ENCODE measurements around the gene SNRNP40. TPM values are rescaled to one million over a fixed set of nuclear protein-coding genes. Genes with fewer than 3 reads are reported as not detected.

Gene SNRNP40
- total and polyA plus RNA-seq, 10 of the 15 experiments (the other 5 are each of a cell fraction or from before 2014, with no cell fraction given) = 34.9 to 212 (median 115) TPM

DNA sequence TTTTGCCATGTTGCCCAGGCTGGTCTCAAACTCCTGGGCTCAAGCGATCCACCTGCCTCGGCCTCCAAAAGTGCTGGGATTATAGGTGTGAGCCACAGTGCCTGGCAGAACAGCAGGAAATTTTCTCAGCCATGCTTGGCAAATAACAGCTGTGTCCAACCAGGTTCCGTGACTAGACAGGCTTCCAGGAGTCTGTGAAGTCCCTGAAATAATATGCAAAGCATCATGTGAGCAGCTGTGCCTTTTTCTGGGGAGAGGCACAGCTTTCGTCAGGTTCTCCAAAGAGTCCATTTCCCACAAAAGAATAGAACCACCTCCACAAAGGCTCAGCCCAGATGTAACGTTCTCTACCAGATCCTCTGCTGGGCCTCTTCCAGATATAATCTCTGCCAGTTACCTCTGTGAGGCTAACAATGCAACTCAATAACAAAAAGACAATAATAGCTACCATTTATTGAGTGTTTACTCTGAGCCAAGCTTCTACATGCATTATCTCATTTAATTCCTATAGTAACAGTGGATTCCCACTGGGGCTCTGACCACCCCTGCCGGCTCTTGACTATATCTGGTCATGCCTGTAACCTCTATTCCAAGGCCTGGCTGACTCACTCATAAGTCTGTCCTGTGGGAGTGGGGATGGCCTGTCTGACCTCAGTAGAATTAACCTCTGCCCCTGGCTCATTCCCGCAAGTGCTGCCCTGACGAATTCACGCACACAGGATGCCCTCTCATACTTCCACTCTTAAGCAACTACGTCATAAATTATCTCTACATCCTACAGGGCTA lies 52.9 kb downstream of the SNRNP40 start (continued):
- TF ChIP-seq, protein P1, sequence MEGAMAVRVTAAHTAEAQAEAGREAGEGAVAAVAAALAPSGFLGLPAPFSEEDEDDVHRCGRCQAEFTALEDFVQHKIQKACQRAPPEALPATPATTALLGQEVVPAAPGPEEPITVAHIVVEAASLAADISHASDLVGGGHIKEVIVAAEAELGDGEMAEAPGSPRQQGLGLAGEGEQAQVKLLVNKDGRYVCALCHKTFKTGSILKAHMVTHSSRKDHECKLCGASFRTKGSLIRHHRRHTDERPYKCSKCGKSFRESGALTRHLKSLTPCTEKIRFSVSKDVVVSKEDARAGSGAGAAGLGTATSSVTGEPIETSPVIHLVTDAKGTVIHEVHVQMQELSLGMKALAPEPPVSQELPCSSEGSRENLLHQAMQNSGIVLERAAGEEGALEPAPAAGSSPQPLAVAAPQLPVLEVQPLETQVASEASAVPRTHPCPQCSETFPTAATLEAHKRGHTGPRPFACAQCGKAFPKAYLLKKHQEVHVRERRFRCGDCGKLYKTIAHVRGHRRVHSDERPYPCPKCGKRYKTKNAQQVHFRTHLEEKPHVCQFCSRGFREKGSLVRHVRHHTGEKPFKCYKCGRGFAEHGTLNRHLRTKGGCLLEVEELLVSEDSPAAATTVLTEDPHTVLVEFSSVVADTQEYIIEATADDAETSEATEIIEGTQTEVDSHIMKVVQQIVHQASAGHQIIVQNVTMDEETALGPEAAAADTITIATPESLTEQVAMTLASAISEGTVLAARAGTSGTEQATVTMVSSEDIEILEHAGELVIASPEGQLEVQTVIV (IDR thresholded peaks at IDR 0.05; ENCODE audit: borderline replicate concordance, partially characterized antibody) = no peak
- TF ChIP-seq RUNX3 (IDR thresholded peaks at IDR 0.05; ENCODE audit: low read length) = no peak

DNA sequence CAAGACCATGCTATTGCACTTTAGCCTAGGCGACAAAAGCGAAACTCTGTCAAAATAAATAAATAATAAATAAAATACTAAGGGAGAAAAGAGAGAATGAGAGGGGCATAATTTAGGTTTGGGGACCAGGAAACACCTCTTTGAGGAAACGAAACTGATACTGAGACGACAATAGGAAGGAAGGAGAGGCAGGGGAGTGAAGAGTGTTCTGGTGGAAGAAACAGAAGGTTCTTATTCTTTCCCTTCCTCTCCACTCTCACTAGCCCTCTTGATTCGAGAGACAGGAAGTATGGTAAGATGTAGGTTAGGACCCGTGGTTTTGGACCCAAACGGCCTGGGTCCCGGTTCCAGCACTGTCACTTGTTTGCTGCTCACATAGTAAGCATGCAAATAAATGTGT lies 55.3 kb downstream of the SNRNP40 start:
- H4K20me1 ChIP-seq (ENCODE audit: control insufficient read depth, insufficient read depth) = no peaks in the 10 kb centered on the region
- no peaks in the 10 kb centered on the region for H3K4me1 ChIP-seq (ENCODE audit: control insufficient read depth, insufficient read depth, low read length)
- H3K79me2 ChIP-seq (ENCODE audit: control insufficient read depth, insufficient read depth, low read length) = no peaks in the 10 kb centered on the region
- no peak overlapping the region for H3K4me3 ChIP-seq
- no peaks in the 10 kb centered on the region for H3K36me3 ChIP-seq (ENCODE audit: control insufficient read depth in 2 of 2, insufficient read depth in 2 of 2, low read length in 1 of 2)
- DNase-seq (ENCODE audit: low read depth, low spot score) (no peak), ATAC-seq (no peak), FAIRE-seq (no peak)
- SMC1A ChIA-PET (ENCODE audit: uncharacterized antibody, unreplicated experiment) = no interaction called here
- intact Hi-C loops (cut with micrococcal nuclease; ENCODE audit: unreplicated experiment) (no loop called here), in situ Hi-C loops (cut with MboI) (no loop called here)
- H2AFZ ChIP-seq (ENCODE audit: control insufficient read depth, low read depth, low read length) = no peak overlapping the region
- no peaks in the 10 kb centered on the region for H3K9me3 ChIP-seq (replicated peaks; ENCODE audit: control insufficient read depth, insufficient read depth, low read length)
- no peak overlapping the region for H3K4me2 ChIP-seq (ENCODE audit: control insufficient read depth, insufficient read depth)
- POLR2A ChIA-PET = no interaction called here
- CTCF ChIA-PET = no interaction called here
- BruUV-seq (replicated peaks) = no TSS peak
- H3K9ac ChIP-seq (ENCODE audit: control insufficient read depth, insufficient read depth, low read length) = no peak overlapping the region
- RAD21 ChIA-PET (ENCODE audit: unreplicated experiment) = no interaction called here
- TF ChIP-seq ZNF207 (IDR thresholded peaks at IDR 0.05; ENCODE audit: borderline replicate concordance) (no peak), STAT1 (conservative IDR thresholded peaks at IDR 0.05) (no peak), STAT3 (IDR thresholded peaks at IDR 0.05; ENCODE audit: low read depth, low read length) (no peak), EED (IDR thresholded peaks at IDR 0.05; ENCODE audit: low read depth) (no peak), ZNF24 (IDR thresholded peaks at IDR 0.05) (no peak), BMI1 (IDR thresholded peaks at IDR 0.05; ENCODE audit: borderline replicate concordance) (no peak), TCF12 (IDR thresholded peaks at IDR 0.05; ENCODE audit: low read depth, low read length) (no peak), NFXL1 (IDR thresholded peaks at IDR 0.05; ENCODE audit: borderline replicate concordance) (no peak), HDGF (IDR thresholded peaks at IDR 0.05) (no peak), NR2C2 (IDR thresholded peaks at IDR 0.05; ENCODE audit: borderline replicate concordance, control insufficient read depth, insufficient read length, low read depth) (no peak), TCF3 (IDR thresholded peaks at IDR 0.05; ENCODE audit: borderline replicate concordance, insufficient read depth, low read depth, low read length) (no peak), SP1 (IDR thresholded peaks at IDR 0.05; ENCODE audit: low read depth, low read length) (no peak)
- TF ChIP-seq, protein P2, sequence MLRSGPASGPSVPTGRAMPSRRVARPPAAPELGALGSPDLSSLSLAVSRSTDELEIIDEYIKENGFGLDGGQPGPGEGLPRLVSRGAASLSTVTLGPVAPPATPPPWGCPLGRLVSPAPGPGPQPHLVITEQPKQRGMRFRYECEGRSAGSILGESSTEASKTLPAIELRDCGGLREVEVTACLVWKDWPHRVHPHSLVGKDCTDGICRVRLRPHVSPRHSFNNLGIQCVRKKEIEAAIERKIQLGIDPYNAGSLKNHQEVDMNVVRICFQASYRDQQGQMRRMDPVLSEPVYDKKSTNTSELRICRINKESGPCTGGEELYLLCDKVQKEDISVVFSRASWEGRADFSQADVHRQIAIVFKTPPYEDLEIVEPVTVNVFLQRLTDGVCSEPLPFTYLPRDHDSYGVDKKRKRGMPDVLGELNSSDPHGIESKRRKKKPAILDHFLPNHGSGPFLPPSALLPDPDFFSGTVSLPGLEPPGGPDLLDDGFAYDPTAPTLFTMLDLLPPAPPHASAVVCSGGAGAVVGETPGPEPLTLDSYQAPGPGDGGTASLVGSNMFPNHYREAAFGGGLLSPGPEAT (IDR thresholded peaks at IDR 0.05; ENCODE audit: low read depth) = no peak
- TF ChIP-seq, protein P3, sequence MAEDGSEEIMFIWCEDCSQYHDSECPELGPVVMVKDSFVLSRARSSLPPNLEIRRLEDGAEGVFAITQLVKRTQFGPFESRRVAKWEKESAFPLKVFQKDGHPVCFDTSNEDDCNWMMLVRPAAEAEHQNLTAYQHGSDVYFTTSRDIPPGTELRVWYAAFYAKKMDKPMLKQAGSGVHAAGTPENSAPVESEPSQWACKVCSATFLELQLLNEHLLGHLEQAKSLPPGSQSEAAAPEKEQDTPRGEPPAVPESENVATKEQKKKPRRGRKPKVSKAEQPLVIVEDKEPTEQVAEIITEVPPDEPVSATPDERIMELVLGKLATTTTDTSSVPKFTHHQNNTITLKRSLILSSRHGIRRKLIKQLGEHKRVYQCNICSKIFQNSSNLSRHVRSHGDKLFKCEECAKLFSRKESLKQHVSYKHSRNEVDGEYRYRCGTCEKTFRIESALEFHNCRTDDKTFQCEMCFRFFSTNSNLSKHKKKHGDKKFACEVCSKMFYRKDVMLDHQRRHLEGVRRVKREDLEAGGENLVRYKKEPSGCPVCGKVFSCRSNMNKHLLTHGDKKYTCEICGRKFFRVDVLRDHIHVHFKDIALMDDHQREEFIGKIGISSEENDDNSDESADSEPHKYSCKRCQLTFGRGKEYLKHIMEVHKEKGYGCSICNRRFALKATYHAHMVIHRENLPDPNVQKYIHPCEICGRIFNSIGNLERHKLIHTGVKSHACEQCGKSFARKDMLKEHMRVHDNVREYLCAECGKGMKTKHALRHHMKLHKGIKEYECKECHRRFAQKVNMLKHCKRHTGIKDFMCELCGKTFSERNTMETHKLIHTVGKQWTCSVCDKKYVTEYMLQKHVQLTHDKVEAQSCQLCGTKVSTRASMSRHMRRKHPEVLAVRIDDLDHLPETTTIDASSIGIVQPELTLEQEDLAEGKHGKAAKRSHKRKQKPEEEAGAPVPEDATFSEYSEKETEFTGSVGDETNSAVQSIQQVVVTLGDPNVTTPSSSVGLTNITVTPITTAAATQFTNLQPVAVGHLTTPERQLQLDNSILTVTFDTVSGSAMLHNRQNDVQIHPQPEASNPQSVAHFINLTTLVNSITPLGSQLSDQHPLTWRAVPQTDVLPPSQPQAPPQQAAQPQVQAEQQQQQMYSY (CRISPR knock-in tag; IDR thresholded peaks at IDR 0.05) = no peak
- 28% methylated on average over 8 of the region's 8 CpGs for WGBS (ENCODE audit: insufficient coverage, insufficient replicate concordance, low lambda C conversion rate, missing lambda C conversion rate)
- H3K27me3 ChIP-seq (replicated peaks in 1 of 2; ENCODE audit: control insufficient read depth in 2 of 2, insufficient read depth in 2 of 2, low read length in 1 of 2) = peaks cover 5 to 8% of the 10 kb centered on the region in 2 experiments
- no peak overlapping the region for H3K27ac ChIP-seq (ENCODE audit: control insufficient read depth, insufficient read depth)

Data from GM12878 (cell line).